Lung (tissue), 12 donors: ENCODE measurements around the gene MAGIX. TPM values are rescaled to one million over a fixed set of nuclear protein-coding genes. Genes with fewer than 3 reads are reported as not detected.
A peak's percentile ranks its signal among the peaks of the same experiment; 100 is the strongest.
"Not testable (repeated sequence)": the region's sequence is repeated elsewhere in the genome, so short reads cannot be mapped to it uniquely, and the experiment has no call there.

Experiments used
- ATAC-seq: fragments of 200-7000 bp; cut with Tn5 transposase; one replicate; pipeline ENCODE4 v1.9.1; 2020; ENCODE audit warnings: moderate number of reproducible peaks; ENCODE audit not compliant: insufficient read depth, low FRiP score
- DNase-seq, 3 donors: peaks; one replicate each; pipeline ENCODE4 v3.0.0-alpha.2; 2013 to 2017
- H3K27ac ChIP-seq, 2 donors: one replicate each; pipeline ENCODE4 v1.5.1; 2013; ENCODE audit warnings: mild to moderate bottlenecking in 2 of 2, moderate library complexity in 2 of 2, control low read depth in 1 of 2, inconsistent platforms in 1 of 2, low read depth in 1 of 2, low read length in 1 of 2
- H3K27me3 ChIP-seq, 3 donors: one replicate each; pipeline ENCODE4 v1.5.1; 2013; ENCODE audit warnings: low read length in 2 of 3; ENCODE audit not compliant: control insufficient read depth in 3 of 3, insufficient read depth in 3 of 3
- H3K36me3 ChIP-seq, 4 donors: one replicate each; pipeline ENCODE4 v1.5.1; 2013; ENCODE audit warnings: low read length in 4 of 4, mild to moderate bottlenecking in 1 of 4, moderate library complexity in 1 of 4; ENCODE audit not compliant: control insufficient read depth in 4 of 4, insufficient read depth in 4 of 4
- H3K4me1 ChIP-seq, 5 donors: one replicate each; pipeline ENCODE4 v1.5.1; 2013; ENCODE audit warnings: low read length in 5 of 5, mild to moderate bottlenecking in 2 of 5, moderate library complexity in 1 of 5; ENCODE audit not compliant: control insufficient read depth in 5 of 5, insufficient read depth in 5 of 5
- H3K4me3 ChIP-seq: one replicate; pipeline ENCODE4 v1.5.1; 2013; ENCODE audit warnings: mild to moderate bottlenecking, control low read depth, moderate library complexity
- H3K9ac ChIP-seq, 2 donors: one replicate each; pipeline ENCODE4 v1.5.1; 2013; ENCODE audit warnings: low read length in 2 of 2, control low read depth in 1 of 2; ENCODE audit not compliant: insufficient read depth in 1 of 2
- H3K9me3 ChIP-seq, 4 donors: one replicate each; pipeline ENCODE4 v1.5.1; 2013; ENCODE audit warnings: low read length in 3 of 4, mild to moderate bottlenecking in 1 of 4, moderate library complexity in 1 of 4; ENCODE audit not compliant: control insufficient read depth in 4 of 4, insufficient read depth in 3 of 4
- WGBS, 2 donors: extraction: QIAGEN DNeasy Blood & Tissue Kit; methylation state at CpG; one replicate each; pipeline ENCODE4 v1.1.7; 2013; 5-methylcytosine and 5-hydroxymethylcytosine counted together
- polyA plus RNA-seq, 2 donors: library from polyadenylated mRNA; stranded (reverse); fragments of 200-250 nt; gene quantifications; one replicate each; pipeline ENCODE4 v1.2.1, GENCODE V29; 2013
- total RNA-seq, 2 donors: library from RNA; depleted of rRNA in 1 of 2; stranded (reverse); fragments of >200 nt in 1 of 2; gene quantifications; one replicate each; pipeline ENCODE4 v1.2.1, GENCODE V29; 2014 to 2021
- TF ChIP-seq, protein P1 (sequence below): IDR thresholded peaks from 2 replicates; pipeline ENCODE4 v1.5.1; 2012; ENCODE audit warnings: mild to moderate bottlenecking; ENCODE audit errors: control extremely low read depth, extremely low read depth
- donor health status: control.
- donor health status: control.
- donor health status: Bipolar disorder and iron deficiency.
- donor health status: healthy.
- donor health status: DM: yes; HTN: yes; CAD: no.

The MAGIX gene
- total and polyA plus RNA-seq, 4 donors = 7.3 to 19.0 (median 12.5) TPM

DNA sequence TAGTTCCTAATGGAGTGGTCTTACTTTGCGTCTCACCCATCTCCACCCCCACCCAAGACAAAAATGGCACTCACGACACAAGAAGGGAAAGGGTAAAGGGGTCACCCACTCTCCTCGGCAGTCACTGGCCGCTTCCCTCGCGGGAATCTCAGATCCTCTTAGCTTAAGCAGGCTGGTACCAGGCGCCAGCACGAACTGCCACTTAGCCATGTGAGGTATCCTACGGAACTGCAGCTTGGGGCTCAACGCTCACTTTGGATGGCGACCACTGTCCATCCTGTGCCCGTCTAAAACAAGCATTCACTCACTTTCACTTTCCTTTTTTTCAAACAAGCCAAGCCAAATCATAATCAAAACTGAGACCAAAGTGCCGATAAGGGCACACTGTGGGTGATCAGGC is 14.6 kb upstream of the MAGIX start:
- WGBS, 2 donors = 85 to 94% methylated on average over 12 to 13 of the region's 13 CpGs
- Histone ChIP-seq H3K9ac (no peak overlapping the region), H3K27me3 (no peaks in the 10 kb centered on the region), H3K36me3 (no peaks in the 10 kb centered on the region), H3K9me3 (peaks cover 0 to 11% (median 5%) of the 10 kb centered on the region in 4 donors), H3K4me1 (no peaks in the 10 kb centered on the region), H3K27ac (no peak overlapping the region), H3K4me3 (no peak overlapping the region)
- ATAC-seq (no peak), DNase-seq (no peak)
- TF ChIP-seq, protein P1, sequence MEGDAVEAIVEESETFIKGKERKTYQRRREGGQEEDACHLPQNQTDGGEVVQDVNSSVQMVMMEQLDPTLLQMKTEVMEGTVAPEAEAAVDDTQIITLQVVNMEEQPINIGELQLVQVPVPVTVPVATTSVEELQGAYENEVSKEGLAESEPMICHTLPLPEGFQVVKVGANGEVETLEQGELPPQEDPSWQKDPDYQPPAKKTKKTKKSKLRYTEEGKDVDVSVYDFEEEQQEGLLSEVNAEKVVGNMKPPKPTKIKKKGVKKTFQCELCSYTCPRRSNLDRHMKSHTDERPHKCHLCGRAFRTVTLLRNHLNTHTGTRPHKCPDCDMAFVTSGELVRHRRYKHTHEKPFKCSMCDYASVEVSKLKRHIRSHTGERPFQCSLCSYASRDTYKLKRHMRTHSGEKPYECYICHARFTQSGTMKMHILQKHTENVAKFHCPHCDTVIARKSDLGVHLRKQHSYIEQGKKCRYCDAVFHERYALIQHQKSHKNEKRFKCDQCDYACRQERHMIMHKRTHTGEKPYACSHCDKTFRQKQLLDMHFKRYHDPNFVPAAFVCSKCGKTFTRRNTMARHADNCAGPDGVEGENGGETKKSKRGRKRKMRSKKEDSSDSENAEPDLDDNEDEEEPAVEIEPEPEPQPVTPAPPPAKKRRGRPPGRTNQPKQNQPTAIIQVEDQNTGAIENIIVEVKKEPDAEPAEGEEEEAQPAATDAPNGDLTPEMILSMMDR = no peak

DNA sequence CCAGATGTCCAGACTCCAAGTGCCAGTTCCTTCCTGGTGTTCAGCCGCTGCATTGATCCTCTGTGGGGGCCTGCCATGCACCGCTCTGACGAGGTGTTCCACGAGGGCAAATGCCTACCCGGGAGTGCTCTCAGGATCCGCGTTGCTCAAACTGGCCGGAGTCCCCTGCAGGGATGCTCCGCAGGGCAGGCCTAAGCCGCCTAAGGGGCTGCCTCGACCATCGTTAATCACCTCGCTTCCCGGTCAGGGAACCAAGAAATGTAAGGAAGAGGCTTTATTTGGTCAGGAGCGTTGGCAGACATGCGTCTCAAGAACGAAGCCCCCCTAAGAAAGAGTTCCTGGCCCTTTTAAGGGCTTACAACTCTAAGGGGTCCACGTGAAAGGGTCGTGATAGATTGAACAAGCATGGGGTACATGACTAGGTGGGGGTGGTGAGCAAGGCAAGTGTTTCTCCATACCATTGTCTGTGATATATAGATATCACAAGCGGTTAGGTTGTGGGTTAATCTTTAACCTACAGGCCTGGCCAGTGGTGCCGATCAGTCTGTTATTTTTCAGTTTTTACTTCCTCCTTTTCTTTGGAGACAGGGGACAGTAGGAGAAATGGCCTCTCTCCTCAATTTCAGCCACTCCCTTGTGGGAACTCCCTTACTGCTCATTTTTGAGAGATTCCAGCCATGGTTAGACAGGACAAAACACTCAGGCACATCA is 14.0 kb upstream of the MAGIX start:
- not testable (repeated sequence) for H3K36me3 ChIP-seq, H3K9ac ChIP-seq, H3K4me1 ChIP-seq, DNase-seq, H3K27me3 ChIP-seq, H3K9me3 ChIP-seq, H3K4me3 ChIP-seq, ATAC-seq
- H3K27ac ChIP-seq = peak overlapping the region in 1 of 2 donors; percentile 56
- 74 to 80% methylated on average over 21 of the region's 21 CpGs for WGBS, 2 donors

DNA sequence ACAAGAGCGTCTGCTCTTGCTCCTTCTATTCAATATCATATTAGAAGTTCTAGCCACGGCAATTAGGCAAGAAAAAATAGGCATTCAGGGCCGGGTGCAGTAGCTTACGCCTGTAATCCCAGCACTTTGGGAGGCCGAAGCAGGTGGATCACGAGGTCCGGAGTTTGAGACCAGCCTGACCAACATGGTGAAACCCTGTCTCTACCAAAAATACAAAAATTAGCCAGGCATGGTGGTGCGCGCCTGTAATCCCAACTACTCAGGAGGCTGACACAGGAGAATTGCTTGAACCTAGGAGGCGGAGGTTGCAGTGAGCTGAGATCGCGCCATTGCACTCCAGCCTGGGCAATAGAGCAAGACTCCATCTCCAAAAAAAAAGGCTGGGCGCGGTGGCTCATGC is 13.3 kb upstream of the MAGIX start:
- not testable (repeated sequence) for H3K36me3 ChIP-seq, DNase-seq, ATAC-seq, H3K9ac ChIP-seq, H3K27me3 ChIP-seq, H3K9me3 ChIP-seq, H3K27ac ChIP-seq, H3K4me1 ChIP-seq, H3K4me3 ChIP-seq
- 91 to 99% methylated on average over 12 to 14 of the region's 14 CpGs for WGBS, 2 donors

DNA sequence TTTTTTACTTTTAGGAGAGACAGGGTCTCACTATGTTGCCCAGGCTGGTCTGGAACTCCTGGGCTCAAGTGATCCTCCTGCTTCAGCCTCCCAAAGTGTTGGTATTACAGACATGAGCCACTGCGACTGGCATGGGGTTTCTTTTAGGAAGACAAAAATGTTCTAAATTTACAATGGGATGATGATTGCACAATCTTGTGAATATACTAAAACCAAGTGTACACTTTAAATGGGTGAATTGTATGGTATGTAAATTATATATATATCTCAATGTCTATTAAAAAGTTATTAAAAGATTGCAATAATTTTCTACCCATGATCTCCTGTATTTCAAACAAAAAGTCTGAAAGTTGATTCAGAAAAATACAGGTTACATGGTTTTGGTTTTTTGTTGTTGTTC is 9.1 kb upstream of the MAGIX start:
- no peak overlapping the region for H3K27ac ChIP-seq
- H3K36me3 ChIP-seq = no peaks in the 10 kb centered on the region
- no peak overlapping the region for H3K4me3 ChIP-seq
- 89 to 93% methylated on average over 1 of the region's 1 CpG for WGBS, 2 donors
- no peaks in the 10 kb centered on the region for H3K27me3 ChIP-seq
- H3K4me1 ChIP-seq = no peaks in the 10 kb centered on the region
- H3K9me3 ChIP-seq = peaks cover 0 to 5% (median under 1%) of the 10 kb centered on the region in 4 donors
- no peak for ATAC-seq
- no peak for DNase-seq
- TF ChIP-seq, protein P1 = no peak
- no peak overlapping the region for H3K9ac ChIP-seq
